ENCODE results near the gene TSC22D3.

Gene TSC22D3

DNA sequence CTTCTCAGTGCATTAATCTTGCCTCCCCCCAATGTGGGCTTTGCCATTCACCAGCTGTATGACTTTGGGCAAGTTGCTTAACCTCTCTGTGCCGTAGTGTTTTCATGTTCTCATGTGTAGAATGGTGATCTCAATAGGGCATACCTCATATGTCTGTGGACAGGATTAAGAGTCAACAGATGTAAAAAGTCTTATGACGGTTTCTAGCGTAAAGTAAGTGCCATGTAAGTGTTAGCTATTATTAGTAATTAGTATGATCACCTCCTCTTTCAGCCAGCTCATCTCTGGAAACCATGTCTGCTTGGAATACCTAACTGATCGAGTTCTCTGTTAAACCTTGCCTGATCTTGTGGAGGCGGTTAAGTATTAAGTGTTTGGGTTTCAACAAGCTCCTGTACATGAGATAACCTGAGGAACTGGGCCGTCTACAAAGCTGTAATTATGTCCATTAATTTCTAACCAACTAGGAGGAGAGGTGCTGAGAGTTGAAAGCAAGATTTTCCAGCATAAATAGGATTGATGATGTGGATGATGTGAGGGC, 66.3 kb downstream of the TSC22D3 start:
- DNase-seq (no peak), ATAC-seq (ENCODE audit: insufficient read depth, low read depth) (no peak)
- no peaks in the 10 kb centered on the region for H3K4me1 ChIP-seq (ENCODE audit: insufficient read depth, low read length)
- H3K79me2 ChIP-seq (ENCODE audit: insufficient read depth, low read length), result no peaks in the 10 kb centered on the region
- no peak overlapping the region for H3K9ac ChIP-seq (ENCODE audit: low read depth, low read length)
- H3K9me3 ChIP-seq (ENCODE audit: insufficient read depth, low read length, severe bottlenecking), result no peaks in the 10 kb centered on the region
- H2AFZ ChIP-seq (ENCODE audit: low read depth, low read length), result no peak overlapping the region
- TF ChIP-seq, protein P1, sequence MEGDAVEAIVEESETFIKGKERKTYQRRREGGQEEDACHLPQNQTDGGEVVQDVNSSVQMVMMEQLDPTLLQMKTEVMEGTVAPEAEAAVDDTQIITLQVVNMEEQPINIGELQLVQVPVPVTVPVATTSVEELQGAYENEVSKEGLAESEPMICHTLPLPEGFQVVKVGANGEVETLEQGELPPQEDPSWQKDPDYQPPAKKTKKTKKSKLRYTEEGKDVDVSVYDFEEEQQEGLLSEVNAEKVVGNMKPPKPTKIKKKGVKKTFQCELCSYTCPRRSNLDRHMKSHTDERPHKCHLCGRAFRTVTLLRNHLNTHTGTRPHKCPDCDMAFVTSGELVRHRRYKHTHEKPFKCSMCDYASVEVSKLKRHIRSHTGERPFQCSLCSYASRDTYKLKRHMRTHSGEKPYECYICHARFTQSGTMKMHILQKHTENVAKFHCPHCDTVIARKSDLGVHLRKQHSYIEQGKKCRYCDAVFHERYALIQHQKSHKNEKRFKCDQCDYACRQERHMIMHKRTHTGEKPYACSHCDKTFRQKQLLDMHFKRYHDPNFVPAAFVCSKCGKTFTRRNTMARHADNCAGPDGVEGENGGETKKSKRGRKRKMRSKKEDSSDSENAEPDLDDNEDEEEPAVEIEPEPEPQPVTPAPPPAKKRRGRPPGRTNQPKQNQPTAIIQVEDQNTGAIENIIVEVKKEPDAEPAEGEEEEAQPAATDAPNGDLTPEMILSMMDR (IDR thresholded peaks at IDR 0.05; ENCODE audit: borderline replicate concordance, extremely low read depth, low read length, poor library complexity, severe bottlenecking), result no peak
- no peak for TF ChIP-seq EZH2 (IDR thresholded peaks at IDR 0.05; ENCODE audit: borderline replicate concordance, low read depth, low read length, severe bottlenecking)
- H3K36me3 ChIP-seq (ENCODE audit: insufficient read depth, low read length), result no peaks in the 10 kb centered on the region
- H3K27ac ChIP-seq (ENCODE audit: low read length), result no peak overlapping the region
- H3K27me3 ChIP-seq (ENCODE audit: insufficient read depth, low read length, poor library complexity), result no peaks in the 10 kb centered on the region
- H4K20me1 ChIP-seq (ENCODE audit: insufficient read depth, low read length), result no peaks in the 10 kb centered on the region
- H3K4me2 ChIP-seq (ENCODE audit: insufficient read depth, low read length), result no peak overlapping the region
- no peak overlapping the region for H3K4me3 ChIP-seq (ENCODE audit: low read depth in 1 of 2, low read length in 2 of 2)

DNA sequence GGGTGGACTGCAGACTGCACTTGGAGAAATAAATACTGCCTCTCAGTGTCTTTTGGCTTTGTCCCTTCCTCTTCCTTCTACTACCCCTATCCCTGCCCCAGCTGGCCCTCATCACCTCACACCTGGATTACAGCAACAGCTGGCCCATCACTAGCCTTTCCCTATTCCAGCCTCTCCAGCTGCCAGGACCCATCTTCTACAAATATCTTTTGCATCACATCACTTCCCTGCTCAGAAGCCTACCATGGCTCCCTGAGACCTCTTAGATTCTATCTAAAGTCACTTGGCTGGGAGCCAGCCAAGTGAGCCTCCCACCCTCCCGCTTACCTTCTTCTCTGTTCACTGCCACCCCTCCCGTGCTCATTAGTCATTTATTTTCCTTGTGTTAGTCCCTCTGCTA, 66.8 kb downstream of the TSC22D3 start:
- Histone ChIP-seq H3K27ac (ENCODE audit: low read length) (no peak overlapping the region), H3K9me3 (ENCODE audit: insufficient read depth, low read length, severe bottlenecking) (no peaks in the 10 kb centered on the region), H3K4me1 (ENCODE audit: insufficient read depth, low read length) (no peaks in the 10 kb centered on the region), H4K20me1 (ENCODE audit: insufficient read depth, low read length) (no peaks in the 10 kb centered on the region), H3K9ac (ENCODE audit: low read depth, low read length) (no peak overlapping the region), H3K4me2 (ENCODE audit: insufficient read depth, low read length) (no peak overlapping the region), H3K4me3 (ENCODE audit: low read depth in 1 of 2, low read length in 2 of 2) (no peak overlapping the region), H2AFZ (ENCODE audit: low read depth, low read length) (no peak overlapping the region), H3K79me2 (ENCODE audit: insufficient read depth, low read length) (no peaks in the 10 kb centered on the region), H3K36me3 (ENCODE audit: insufficient read depth, low read length) (no peaks in the 10 kb centered on the region), H3K27me3 (ENCODE audit: insufficient read depth, low read length, poor library complexity) (no peaks in the 10 kb centered on the region)
- no peak for ATAC-seq (ENCODE audit: insufficient read depth, low read depth)
- no peak for TF ChIP-seq EZH2 (IDR thresholded peaks at IDR 0.05; ENCODE audit: borderline replicate concordance, low read depth, low read length, severe bottlenecking)
- TF ChIP-seq, protein P1 (IDR thresholded peaks at IDR 0.05; ENCODE audit: borderline replicate concordance, extremely low read depth, low read length, poor library complexity, severe bottlenecking), result no peak
- no peak for DNase-seq

DNA sequence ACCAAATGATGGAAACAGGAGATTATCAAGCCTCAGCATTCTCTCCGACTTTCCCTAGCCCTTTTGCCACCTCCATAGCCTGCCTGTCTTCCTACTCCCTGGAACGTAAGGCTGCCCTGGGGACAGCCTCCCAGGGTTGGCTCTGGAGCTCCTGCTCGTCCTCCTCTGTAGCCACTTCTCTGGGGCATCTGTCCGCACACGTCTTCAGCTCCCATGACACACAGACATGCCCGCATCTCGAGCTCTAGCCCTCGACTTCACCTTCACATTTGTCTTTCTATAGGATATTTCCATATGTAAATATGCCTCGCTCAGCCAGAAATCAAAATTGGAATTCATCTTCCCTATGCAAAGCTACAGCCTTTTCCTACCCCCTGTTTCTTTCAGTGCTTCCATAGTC, 67.7 kb downstream of the TSC22D3 start:
- H3K36me3 ChIP-seq (ENCODE audit: insufficient read depth, low read length), result no peaks in the 10 kb centered on the region
- DNase-seq, result no peak
- no peaks in the 10 kb centered on the region for H3K4me1 ChIP-seq (ENCODE audit: insufficient read depth, low read length)
- H3K9ac ChIP-seq (ENCODE audit: low read depth, low read length), result no peak overlapping the region
- H3K4me2 ChIP-seq (ENCODE audit: insufficient read depth, low read length), result no peak overlapping the region
- H2AFZ ChIP-seq (ENCODE audit: low read depth, low read length), result no peak overlapping the region
- H3K79me2 ChIP-seq (ENCODE audit: insufficient read depth, low read length), result no peaks in the 10 kb centered on the region
- H3K9me3 ChIP-seq (ENCODE audit: insufficient read depth, low read length, severe bottlenecking), result no peaks in the 10 kb centered on the region
- no peak for TF ChIP-seq EZH2 (IDR thresholded peaks at IDR 0.05; ENCODE audit: borderline replicate concordance, low read depth, low read length, severe bottlenecking)
- TF ChIP-seq, protein P1 (IDR thresholded peaks at IDR 0.05; ENCODE audit: borderline replicate concordance, extremely low read depth, low read length, poor library complexity, severe bottlenecking), result no peak
- H4K20me1 ChIP-seq (ENCODE audit: insufficient read depth, low read length), result no peaks in the 10 kb centered on the region
- H3K27me3 ChIP-seq (ENCODE audit: insufficient read depth, low read length, poor library complexity), result no peaks in the 10 kb centered on the region
- H3K27ac ChIP-seq (ENCODE audit: low read length), result no peak overlapping the region
- no peak for ATAC-seq (ENCODE audit: insufficient read depth, low read depth)
- no peak overlapping the region for H3K4me3 ChIP-seq (ENCODE audit: low read depth in 1 of 2, low read length in 2 of 2)

DNA sequence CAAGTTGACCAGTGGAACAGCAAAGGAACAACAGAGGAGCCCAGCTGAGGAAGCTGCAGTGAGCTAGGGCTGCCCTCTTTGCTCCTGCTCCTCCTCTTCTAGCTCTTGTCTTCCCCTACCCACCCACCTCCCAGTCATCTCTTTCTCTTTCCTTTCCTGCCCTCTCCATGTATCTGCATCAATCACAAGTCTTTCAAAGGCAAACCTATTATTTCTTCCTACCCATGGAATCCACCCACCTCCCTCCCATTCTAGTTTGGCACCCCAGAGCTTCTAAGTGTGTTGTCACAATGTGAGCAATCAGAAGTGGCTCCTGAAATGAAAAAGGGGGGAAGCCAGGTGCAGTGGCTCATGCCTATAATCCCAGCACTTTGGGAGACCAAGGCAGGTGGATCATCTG, 69.3 kb downstream of the TSC22D3 start:
- Histone ChIP-seq H3K9me3 (ENCODE audit: insufficient read depth, low read length, severe bottlenecking) (no peaks in the 10 kb centered on the region), H3K27ac (ENCODE audit: low read length) (no peak overlapping the region), H3K4me3 (ENCODE audit: low read depth in 1 of 2, low read length in 2 of 2) (no peak overlapping the region), H3K36me3 (ENCODE audit: insufficient read depth, low read length) (no peaks in the 10 kb centered on the region), H4K20me1 (ENCODE audit: insufficient read depth, low read length) (no peaks in the 10 kb centered on the region), H3K79me2 (ENCODE audit: insufficient read depth, low read length) (no peaks in the 10 kb centered on the region), H3K4me1 (ENCODE audit: insufficient read depth, low read length) (no peaks in the 10 kb centered on the region), H2AFZ (ENCODE audit: low read depth, low read length) (no peak overlapping the region), H3K9ac (ENCODE audit: low read depth, low read length) (no peak overlapping the region), H3K27me3 (ENCODE audit: insufficient read depth, low read length, poor library complexity) (no peaks in the 10 kb centered on the region), H3K4me2 (ENCODE audit: insufficient read depth, low read length) (no peak overlapping the region)
- ATAC-seq (ENCODE audit: insufficient read depth, low read depth) (no peak), DNase-seq (no peak)
- TF ChIP-seq, protein P1 (IDR thresholded peaks at IDR 0.05; ENCODE audit: borderline replicate concordance, extremely low read depth, low read length, poor library complexity, severe bottlenecking), result no peak
- TF ChIP-seq EZH2 (IDR thresholded peaks at IDR 0.05; ENCODE audit: borderline replicate concordance, low read depth, low read length, severe bottlenecking), result no peak
